NCI-H1436 (cell line): Measurements from ENCODE around the gene CNN3.

Experiments used
- DNase-seq: peaks from one replicate; lab custom pipeline; 2025; lab: John Stamatoyannopoulos, UW

CNN3 gene

GRCh38 chr1:94855307-94855700 lies 71.6 kb downstream of the CNN3 start:
- no peak for DNase-seq

DNA sequence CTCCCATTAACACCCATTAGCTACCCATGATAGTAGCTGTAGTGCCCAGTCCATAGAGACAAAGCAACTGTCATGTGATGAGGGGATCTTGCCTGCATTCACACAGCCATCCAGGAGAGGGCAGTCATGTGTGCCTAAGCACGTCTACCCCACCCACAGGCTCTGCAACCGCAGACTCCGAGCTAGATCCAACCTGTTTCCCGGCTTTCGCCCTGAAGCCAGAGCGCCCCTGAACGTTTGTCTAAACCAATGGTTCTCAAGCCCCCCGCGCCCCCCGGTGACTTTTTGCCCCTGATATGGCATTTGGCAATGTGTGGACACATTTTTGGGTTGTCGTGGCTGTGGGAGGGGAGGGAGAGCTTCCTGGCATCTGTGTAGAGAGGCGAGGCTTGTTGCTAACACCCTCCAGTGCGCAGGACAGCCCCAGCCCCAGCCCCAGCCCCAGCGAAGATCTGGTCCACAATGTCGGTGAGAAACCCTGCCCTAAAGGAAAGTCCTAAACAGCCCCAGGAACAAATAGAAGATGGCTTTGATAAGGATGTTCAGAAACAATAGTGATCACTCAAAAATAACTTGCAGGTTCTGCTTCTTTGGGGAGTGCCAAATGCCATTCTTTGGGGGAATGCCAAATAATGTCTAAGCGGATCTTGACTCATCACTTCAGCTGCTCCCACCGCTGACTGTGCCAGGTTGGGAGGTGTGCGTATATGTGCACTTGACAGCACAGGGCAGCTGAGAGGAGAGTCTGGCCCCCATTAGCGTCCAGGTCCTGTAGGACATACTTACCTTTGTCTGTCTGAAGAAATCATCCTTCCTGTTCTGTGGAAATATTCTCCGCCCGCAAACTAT lies 72.2 kb downstream of the CNN3 start:
- peak; percentile 85 for DNase-seq

GRCh38 chr1:94852788-94853187 lies 74.1 kb downstream of the CNN3 start:
- no peak for DNase-seq

DNA sequence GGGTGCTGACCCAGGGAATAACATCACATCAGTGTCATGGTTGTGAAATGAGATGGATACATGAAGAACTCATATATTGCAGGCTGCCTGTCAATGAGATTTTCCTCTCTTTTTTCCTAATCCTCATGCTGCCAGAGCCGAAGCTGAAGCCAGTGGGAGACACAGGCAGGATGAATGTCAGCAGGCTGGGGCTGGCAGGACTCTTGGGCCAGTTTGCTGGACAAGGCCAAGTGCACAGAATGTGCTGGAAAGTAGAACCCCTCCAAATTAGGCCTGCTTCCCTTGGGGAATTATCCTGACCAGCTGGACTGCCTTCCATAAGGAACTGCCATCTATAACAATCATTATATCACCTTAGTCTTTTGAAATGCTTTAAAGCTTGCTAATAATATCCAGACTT lies 75.3 kb downstream of the CNN3 start:
- no peak for DNase-seq
